DOHH2 (cell line): Measurements from ENCODE around the gene RBFOX1.

Experiments used
- H3F3A ChIP-seq: fragments of 200-600 bp; sonication (generic), shearing (Covaris generic); 2 replicates; pipeline ENCODE4 v1.6.0; 2016; ENCODE audit warnings: antibody characterized with exemption, mild to moderate bottlenecking; ENCODE audit not compliant: control insufficient read depth, insufficient read depth
- H3K27ac ChIP-seq: fragments of 200-600 bp; sonication (generic); 2 replicates; pipeline ENCODE4 v1.5.1; 2014; ENCODE audit warnings: low read depth, mild to moderate bottlenecking, low read length, moderate library complexity
- H3K27me3 ChIP-seq: fragments of 200-600 bp; sonication (generic); 2 replicates; pipeline ENCODE4 v1.6.1; 2014; ENCODE audit warnings: mild to moderate bottlenecking, low read length, mixed read lengths; ENCODE audit not compliant: control insufficient read depth
- H3K36me3 ChIP-seq: fragments of 200-600 bp; sonication (generic); 2 replicates; pipeline ENCODE4 v1.6.1; 2014; ENCODE audit warnings: mild to moderate bottlenecking, low read length, moderate library complexity, mixed read lengths; ENCODE audit not compliant: control insufficient read depth
- H3K4me1 ChIP-seq: fragments of 200-600 bp; sonication (generic); 2 replicates; pipeline ENCODE4 v1.6.1; 2014; ENCODE audit warnings: mild to moderate bottlenecking, low read length, mixed read lengths; ENCODE audit not compliant: control insufficient read depth
- H3K4me2 ChIP-seq: fragments of 200-600 bp; sonication (generic); 2 replicates; pipeline ENCODE4 v1.6.0; 2014; ENCODE audit warnings: mild to moderate bottlenecking, low read length, moderate library complexity
- H3K4me3 ChIP-seq: fragments of 200-600 bp; sonication (generic); 2 replicates; pipeline ENCODE4 v1.5.1; 2014; ENCODE audit warnings: mild to moderate bottlenecking, low read length, mixed read lengths
- H3K79me2 ChIP-seq: fragments of 200-600 bp; sonication (generic); 2 replicates; pipeline ENCODE4 v1.6.1; 2014; ENCODE audit warnings: mild to moderate bottlenecking, low read length, mixed read lengths; ENCODE audit not compliant: control insufficient read depth
- H3K9me2 ChIP-seq: fragments of 200-600 bp; sonication (generic); replicated peaks from 2 replicates; pipeline ENCODE4 v1.6.1; 2014; ENCODE audit warnings: mild to moderate bottlenecking, low read length, mixed read lengths; ENCODE audit not compliant: control insufficient read depth
- H3K9me3 ChIP-seq: fragments of 200-600 bp; sonication (generic); 2 replicates; pipeline ENCODE4 v1.6.1; 2014; ENCODE audit warnings: antibody characterized with exemption, low read length, mixed read lengths; ENCODE audit not compliant: control insufficient read depth, insufficient read depth
- H4K20me1 ChIP-seq: fragments of 200-600 bp; sonication (generic); 2 replicates; pipeline ENCODE4 v1.6.0; 2014; ENCODE audit warnings: low read depth, mild to moderate bottlenecking, antibody characterized with exemption, low read length, moderate library complexity; ENCODE audit not compliant: control insufficient read depth, insufficient read depth
- CTCF ChIP-seq: fragments of 200-600 bp; sonication (generic); IDR thresholded peaks from one replicate; pipeline ENCODE4 v1.5.1; 2014; ENCODE audit warnings: antibody characterized with exemption, mild to moderate bottlenecking, low read depth, low read length; ENCODE audit not compliant: poor library complexity, severe bottlenecking
- EZH2phosphoT487 ChIP-seq: fragments of 200-600 bp; sonication (generic); IDR thresholded peaks from 2 replicates; pipeline ENCODE4 v1.6.1; 2017; ENCODE audit warnings: borderline replicate concordance, mild to moderate bottlenecking, antibody characterized with exemption, low read length, moderate library complexity, mixed read lengths

The RBFOX1 gene

GRCh38 chr16:7504844-7505243, 172.2 kb downstream of the RBFOX1 start:
- Histone ChIP-seq H3K9me3 (no peaks in the 10 kb centered on the region; the same call in 1 of the 2 replicates), H3K4me2 (no peak overlapping the region), H3K27ac (no peak overlapping the region), H3K27me3 (no peaks in the 10 kb centered on the region), H3K9me2 (no peaks in the 10 kb centered on the region), H3K36me3 (no peaks in the 10 kb centered on the region), H3F3A (no peaks in the 10 kb centered on the region), H3K79me2 (no peaks in the 10 kb centered on the region), H4K20me1 (no peaks in the 10 kb centered on the region), H3K4me3 (no peak overlapping the region), H3K4me1 (no peaks in the 10 kb centered on the region)
- no peak for TF ChIP-seq EZH2phosphoT487
- TF ChIP-seq CTCF = no peak

DNA sequence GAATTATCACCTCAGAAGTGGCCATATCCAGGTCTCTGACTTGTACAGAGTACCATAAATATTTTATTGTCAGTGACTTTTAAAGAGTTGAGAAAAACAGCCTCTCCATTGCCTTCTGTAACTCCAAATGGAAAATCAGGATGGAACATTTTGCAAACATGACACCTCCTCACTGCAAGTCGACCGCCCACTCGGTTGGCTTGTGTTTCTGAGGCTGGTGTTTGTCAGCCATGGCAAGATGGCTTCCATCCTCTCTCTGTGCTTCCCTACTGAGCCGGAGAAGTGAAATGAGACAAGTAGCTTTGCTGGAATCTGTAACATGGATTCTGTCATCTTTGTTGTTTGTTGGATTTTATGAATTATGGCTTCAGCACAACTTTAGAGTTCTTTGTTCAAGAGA, 172.8 kb downstream of the RBFOX1 start:
- Histone ChIP-seq H3K4me1 (no peaks in the 10 kb centered on the region), H3K27ac (no peak overlapping the region), H3K9me2 (no peaks in the 10 kb centered on the region), H3F3A (no peaks in the 10 kb centered on the region), H4K20me1 (no peaks in the 10 kb centered on the region), H3K9me3 (no peaks in the 10 kb centered on the region), H3K27me3 (no peaks in the 10 kb centered on the region), H3K4me3 (no peak overlapping the region), H3K36me3 (no peaks in the 10 kb centered on the region), H3K4me2 (no peak overlapping the region), H3K79me2 (no peaks in the 10 kb centered on the region)
- no peak for TF ChIP-seq EZH2phosphoT487
- no peak for TF ChIP-seq CTCF

- Histone ChIP-seq H3K4me3 (no peak overlapping the region), H3K9me3 (no peaks in the 10 kb centered on the region), H3K4me1 (no peaks in the 10 kb centered on the region), H3K27ac (no peak overlapping the region), H3K79me2 (no peaks in the 10 kb centered on the region), H3K36me3 (no peaks in the 10 kb centered on the region), H3K4me2 (no peak overlapping the region), H3K9me2 (no peaks in the 10 kb centered on the region), H4K20me1 (no peaks in the 10 kb centered on the region), H3K27me3 (no peaks in the 10 kb centered on the region), H3F3A (no peaks in the 10 kb centered on the region)
- TF ChIP-seq CTCF = no peak
- TF ChIP-seq EZH2phosphoT487 = no peak
These were observed 173.7 kb downstream of the RBFOX1 start for GRCh38 chr16:7506363-7506762.

GRCh38 chr16:7508656-7509055, 176.0 kb downstream of the RBFOX1 start:
- Histone ChIP-seq H3K4me3 (no peak overlapping the region), H3K9me3 (peaks cover 2% of the 10 kb centered on the region; the same call in 1 of the 2 replicates), H3K27ac (no peak overlapping the region), H3K79me2 (no peaks in the 10 kb centered on the region), H3K36me3 (no peaks in the 10 kb centered on the region), H3K4me1 (no peaks in the 10 kb centered on the region), H3K27me3 (no peaks in the 10 kb centered on the region), H3F3A (no peaks in the 10 kb centered on the region), H3K9me2 (no peaks in the 10 kb centered on the region), H4K20me1 (no peaks in the 10 kb centered on the region), H3K4me2 (no peak overlapping the region)
- TF ChIP-seq EZH2phosphoT487 (no peak), CTCF (no peak)
